Calu3 (cell line): ENCODE data around the gene CD109. TPM values are rescaled to one million over a fixed set of nuclear protein-coding genes. Genes with fewer than 3 reads are reported as not detected.

ENCODE experiments used
- Bru-seq: library from RNA; stranded (reverse); fragments of 400-500 nt; gene quantifications from one replicate; lab custom pipeline; 2021; lab: Mats Ljungman, UMichigan
- BruChase-seq, 2 experiments: library from RNA; stranded (reverse); fragments of 400-500 nt; gene quantifications; one replicate each; lab custom pipeline; 2021; lab: Mats Ljungman, UMichigan
- BruUV-seq: library from RNA; stranded (reverse); fragments of 400-500 nt; replicated peaks from 2 replicates; lab custom pipeline; 2021; lab: Mats Ljungman, UMichigan
- CTCF ChIA-PET: fragments of 300-600 bp; sonication (Branson Sonifier 250); formaldehyde crosslinking; loops from one replicate; lab custom pipeline; 2022; ENCODE audit warnings: antibody characterized with exemption; lab: Charles Lee
- DNase-seq: peaks from one replicate; pipeline ENCODE4 v3.0.0; 2022
- H3K27ac Mint-ChIP-seq: one replicate; pipeline ENCODE4 v1.8.0; 2022; ENCODE audit warnings: mixed read lengths; ENCODE audit not compliant: unreplicated experiment
- H3K27me3 Mint-ChIP-seq: one replicate; pipeline ENCODE4 v1.8.0; 2022; ENCODE audit warnings: mixed read lengths; ENCODE audit not compliant: unreplicated experiment
- H3K36me3 Mint-ChIP-seq: one replicate; pipeline ENCODE4 v1.8.0; 2022; ENCODE audit warnings: mild to moderate bottlenecking, moderate library complexity, mixed read lengths; ENCODE audit not compliant: insufficient read depth, unreplicated experiment
- H3K4me1 Mint-ChIP-seq: one replicate; pipeline ENCODE4 v1.8.0; 2022; ENCODE audit warnings: mild to moderate bottlenecking, low read depth, mixed read lengths; ENCODE audit not compliant: unreplicated experiment
- H3K4me3 Mint-ChIP-seq: one replicate; pipeline ENCODE4 v1.8.0; 2022; ENCODE audit warnings: mild to moderate bottlenecking, low read depth, moderate library complexity, mixed read lengths; ENCODE audit not compliant: unreplicated experiment
- H3K9me3 Mint-ChIP-seq: one replicate; pipeline ENCODE4 v1.8.0; 2022; ENCODE audit warnings: low read depth, mixed read lengths; ENCODE audit not compliant: unreplicated experiment
- CTCF ChIP-seq: fragments of 200-600 bp; IDR thresholded peaks from one replicate; pipeline ENCODE4 v1.8.0; 2022; ENCODE audit warnings: antibody characterized with exemption; ENCODE audit not compliant: unreplicated experiment
- intact Hi-C: fragments of 100-400 bp; cut with micrococcal nuclease; formaldehyde crosslinking; loops from one replicate; pipeline ENCODE4 v1.10.0; 2022; ENCODE audit not compliant: unreplicated experiment
- long read RNA-seq: library from polyadenylated mRNA; stranded (forward); transcript quantifications from one replicate; pipeline ENCODE4 v2.0.0, GENCODE V29; 2022
- total RNA-seq: library from RNA; stranded (reverse); gene quantifications from 2 replicates; pipeline ENCODE4 v1.2.3, GENCODE V29; 2022

Gene CD109
- 1.9 and 3.6 TPM in 2 replicates for total RNA-seq
- percentile 32 among the genes with signal in this experiment for Bru-seq, nascent RNA
- percentile 35 among the genes with signal in this experiment for BruChase-seq, experiment 1, labeled RNA remaining after a 6-hour chase
- percentile 33 among the genes with signal in this experiment for BruChase-seq, experiment 2, labeled RNA remaining after a 2-hour chase
- long read RNA-seq, full-length matches to known transcripts, result 1 of 4 reads
- long read RNA-seq, partial matches to known transcripts, result 0 of 4 reads
- long read RNA-seq, other reads (novel, unspliced or antisense), result 3 of 4 reads

DNA sequence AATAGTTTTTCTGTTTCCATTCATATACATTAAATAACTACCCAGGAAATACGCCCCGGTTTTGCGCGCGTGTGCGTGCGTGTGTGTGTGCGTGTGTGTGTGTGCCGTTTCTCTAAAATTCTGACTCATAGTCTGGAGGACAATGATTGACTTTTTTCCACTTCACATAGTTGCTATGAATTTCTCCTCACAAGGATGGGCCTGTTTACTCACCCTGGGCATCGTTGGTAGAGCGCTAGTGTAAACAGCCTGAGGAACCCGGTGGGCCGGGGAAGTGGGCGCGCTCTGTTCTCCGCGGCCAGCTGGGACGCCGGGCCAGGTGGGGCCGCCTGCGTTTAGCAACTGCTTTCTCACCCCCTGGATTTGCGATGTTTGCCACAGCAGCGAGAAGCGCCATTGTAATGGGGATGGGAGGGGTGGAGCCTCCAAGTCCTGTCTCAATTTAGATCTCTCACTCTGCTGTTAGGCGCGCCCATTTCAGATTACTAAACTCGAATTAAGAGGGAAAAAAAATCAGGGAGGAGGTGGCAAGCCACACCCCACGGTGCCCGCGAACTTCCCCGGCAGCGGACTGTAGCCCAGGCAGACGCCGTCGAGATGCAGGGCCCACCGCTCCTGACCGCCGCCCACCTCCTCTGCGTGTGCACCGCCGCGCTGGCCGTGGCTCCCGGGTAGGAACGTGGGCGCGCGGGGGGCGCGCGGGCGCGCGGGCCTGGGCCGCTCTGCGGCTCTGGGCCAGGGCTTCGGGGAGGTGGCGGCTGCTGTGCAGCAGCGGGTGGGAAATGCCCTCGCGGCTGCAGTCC, at the start of gene CD109:
Gene CD109, plus strand, starts transcription at position 585 of the 803 bp plus-strand sequence. Its CDS starts 13 bp downstream, at position 598.
- Mint-ChIP-seq H3K9me3 (no peaks in the 10 kb centered on the region), H3K27ac (peak within 1 kb of the TSS; percentile 79), H3K27me3 (no peaks in the 10 kb centered on the region), H3K4me3 (peak within 1 kb of the TSS; percentile 77), H3K36me3 (peaks cover 15% of the 10 kb centered on the region), H3K4me1 (peaks cover 9% of the 10 kb centered on the region)
- peak; percentile 39 for DNase-seq
- CTCF ChIA-PET, result interaction anchor here (0.7 to 0.8 kb wide), 2 partner anchors 16 to 29 kb away, joined by 3 to 4 read pairs; no protein-coding TSS in a partner anchor
- intact Hi-C loops, result no loop called here
- no peak for TF ChIP-seq CTCF
- no TSS peak for BruUV-seq

- DNase-seq, result no peak
- H3K9me3 Mint-ChIP-seq, result no peaks in the 10 kb centered on the region
- H3K36me3 Mint-ChIP-seq, result peaks cover 27% of the 10 kb centered on the region
- no TSS peak for BruUV-seq
- intact Hi-C loops, result no loop called here
- peaks cover 17% of the 10 kb centered on the region for H3K4me1 Mint-ChIP-seq
- no peak for TF ChIP-seq CTCF
- no peaks in the 10 kb centered on the region for H3K27me3 Mint-ChIP-seq
- CTCF ChIA-PET, result interaction anchor here (0.7 kb wide), 1 partner anchor 46 kb away, joined by 3 read pairs; no protein-coding TSS in a partner anchor
- no peak overlapping the region for H3K27ac Mint-ChIP-seq
- no peak overlapping the region for H3K4me3 Mint-ChIP-seq
These were observed 47.8 kb upstream of the CD109 start for GRCh38 chr6:73648166-73648565.

DNA sequence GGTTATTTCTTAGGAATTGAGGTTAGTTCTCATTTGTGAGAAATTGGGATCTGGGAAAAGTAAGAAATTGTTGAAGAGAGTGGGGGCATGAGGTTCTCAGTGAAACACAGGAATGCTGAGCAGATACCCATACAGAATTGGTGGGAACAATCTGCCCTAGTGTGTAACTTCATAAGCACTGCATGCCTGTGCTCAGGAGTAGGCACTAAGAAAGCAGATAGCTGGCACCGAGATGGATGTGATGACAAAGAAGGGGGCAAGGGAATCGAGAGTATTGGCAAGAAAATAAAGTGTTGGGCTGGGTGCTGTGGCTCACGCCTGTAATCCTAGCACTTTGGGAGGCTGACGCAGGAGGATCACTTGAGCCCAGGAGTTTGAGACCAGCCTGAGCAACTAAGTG, 46.2 kb upstream of the CD109 start:
- H3K27ac Mint-ChIP-seq, result no peak overlapping the region
- H3K27me3 Mint-ChIP-seq, result no peaks in the 10 kb centered on the region
- CTCF ChIA-PET, result no interaction called here
- H3K4me1 Mint-ChIP-seq, result peaks cover 17% of the 10 kb centered on the region
- BruUV-seq, result no TSS peak
- peaks cover 44% of the 10 kb centered on the region for H3K36me3 Mint-ChIP-seq
- H3K9me3 Mint-ChIP-seq, result no peaks in the 10 kb centered on the region
- TF ChIP-seq CTCF, result no peak
- no peak for DNase-seq
- no peak overlapping the region for H3K4me3 Mint-ChIP-seq
- intact Hi-C loops, result no loop called here
